Stimulated activated CD4-positive, alpha-beta T cell treated with anti-CD3 and anti-CD28 coated beads, Interleukin-15, amount 100 ng/mL, for 24 hours (primary cell): ENCODE measurements around the gene SULT1A1.

Experiments used
- DNase-seq: peaks from one replicate; pipeline ENCODE4 v3.0.0-alpha.2; 2020

SULT1A1 gene

GRCh38 chr16:28555561-28555960 lies 54.3 kb downstream of the SULT1A1 start:
- no peak for DNase-seq
